Kidney (tissue), 14 donors: ENCODE data around the gene ZNF202. TPM values are rescaled to one million over a fixed set of nuclear protein-coding genes. Genes with fewer than 3 reads are reported as not detected.
"Not testable (repeated sequence)": the region's sequence is repeated elsewhere in the genome, so short reads cannot be mapped to it uniquely, and the experiment has no call there.

ENCODE experiments used
- DNase-seq, 5 donors: peaks; one replicate each; pipeline ENCODE4 v3.0.0-alpha.2; 2013 to 2020
- FAIRE-seq: peaks from 2 replicates; lab custom pipeline; 2012; peaks lifted over from hg19 to GRCh38; lab: Jason Lieb, UNC
- H3K27ac ChIP-seq, 2 donors: one replicate each; pipeline ENCODE4 v1.7.0; 2013; ENCODE audit warnings: low read depth in 2 of 2, low read length in 2 of 2, inconsistent platforms in 1 of 2
- H3K27me3 ChIP-seq: one replicate; pipeline ENCODE4 v1.7.1; 2013; ENCODE audit warnings: low read length, inconsistent platforms; ENCODE audit not compliant: control insufficient read depth, insufficient read depth
- H3K36me3 ChIP-seq, 3 donors: one replicate each; pipeline versions ENCODE4 v1.7.0 to v1.7.1; 2013; ENCODE audit warnings: low read length in 3 of 3, control low read depth in 1 of 3, inconsistent platforms in 1 of 3; ENCODE audit not compliant: insufficient read depth in 3 of 3, control insufficient read depth in 2 of 3
- H3K4me1 ChIP-seq, 3 donors: one replicate each; pipeline versions ENCODE4 v1.7.0 to v1.7.1; 2013; ENCODE audit warnings: low read length in 3 of 3, inconsistent platforms in 1 of 3, low read depth in 1 of 3; ENCODE audit not compliant: control insufficient read depth in 2 of 3, insufficient read depth in 2 of 3
- H3K4me3 ChIP-seq, 3 donors: one replicate each; pipeline versions ENCODE4 v1.7.0 to v1.8.1; 2013; ENCODE audit warnings: low read length in 3 of 3, control low read depth in 1 of 3, inconsistent platforms in 1 of 3
- H3K9ac ChIP-seq, 3 donors: one replicate each; pipeline versions ENCODE4 v1.7.0 to v1.7.1; 2013; ENCODE audit warnings: low read length in 3 of 3, control low read depth in 1 of 3, inconsistent platforms in 1 of 3
- H3K9me3 ChIP-seq, 3 donors: one replicate each; pipeline versions ENCODE4 v1.7.0 to v1.7.1; 2013; ENCODE audit warnings: low read length in 3 of 3, control low read depth in 1 of 3, inconsistent platforms in 1 of 3; ENCODE audit not compliant: control insufficient read depth in 2 of 3, insufficient read depth in 1 of 3
- CTCF ChIP-seq: IDR thresholded peaks from 3 replicates; pipeline ENCODE4 v1.5.1; 2012; ENCODE audit warnings: mild to moderate bottlenecking, moderate library complexity, borderline replicate concordance; ENCODE audit not compliant: insufficient read depth; ENCODE audit errors: extremely low read depth
- intact Hi-C: fragments of 100-400 bp; cut with DNase I; formaldehyde crosslinking; loops from one replicate; pipeline ENCODE4 v1.11.1; 2022
- polyA plus RNA-seq: library from polyadenylated mRNA; stranded (reverse); fragments of 350-450 nt; fragmentation: Illumina TruSeq; extraction: RNeasy Lipid Tissue Mini Kit (QIAGEN cat#74804); gene quantifications from one replicate; pipeline ENCODE4 v1.2.3, GENCODE V29; 2014; ENCODE audit warnings: low read depth, low replicate concordance; ENCODE audit not compliant: insufficient read depth
- total RNA-seq: library from RNA; stranded (reverse); fragmentation: NEBNext Ultra II Directional; extraction: Animal tissue kit (Norgen Biotek cat#: 25700); gene quantifications from one replicate; pipeline ENCODE4 v1.2.1, GENCODE V29; 2021
- donor health status: control.
- donor health status: control.
- donor health status: control.
- donor health status: control.
- donor health status: control.
- donor health status: DM: yes; HTN: yes; CAD: no.
- donor health status: Normal renal cell carcinoma (clear cell type).

The ZNF202 gene
- total and polyA plus RNA-seq, 2 donors from 2014 or later: 4.5 to 9.8 TPM

DNA sequence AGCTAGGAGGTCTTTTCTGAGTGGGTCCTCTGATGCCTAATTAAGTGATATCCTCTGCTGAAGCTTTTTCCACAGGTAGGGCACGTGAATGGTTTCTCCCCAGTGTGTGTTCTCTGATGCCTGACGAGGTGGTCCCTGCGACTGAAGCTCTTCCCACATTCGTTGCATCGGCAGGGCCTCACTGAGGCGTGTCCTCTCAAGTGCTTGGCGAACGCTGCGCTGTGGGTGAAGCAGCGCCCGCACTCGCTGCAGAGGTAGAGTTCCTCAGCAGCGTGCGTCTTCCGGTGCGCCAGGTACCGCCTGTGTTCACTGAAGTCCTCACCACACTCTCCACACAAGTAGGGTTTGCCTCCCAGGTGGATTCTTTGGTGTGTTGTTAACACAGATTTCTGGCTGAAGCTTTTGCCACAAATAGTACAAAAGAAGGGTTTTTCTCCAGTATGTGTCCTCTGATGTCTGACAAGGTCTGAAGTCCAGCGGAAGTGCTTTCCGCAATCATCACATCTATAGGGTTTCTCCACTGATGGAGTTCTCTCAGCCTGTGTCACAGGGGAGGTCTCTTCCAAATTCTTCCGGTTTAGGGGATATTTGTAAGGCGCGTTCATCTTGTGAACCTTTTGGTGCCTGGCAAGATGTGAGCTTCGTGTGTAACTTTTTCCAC is 15.3 kb downstream of the ZNF202 start:
- Histone ChIP-seq H3K4me3 (no peak overlapping the region), H3K36me3 (peaks cover 26 to 51% (median 32%) of the 10 kb centered on the region in 3 donors), H3K27me3 (no peaks in the 10 kb centered on the region), H3K27ac (no peak overlapping the region), H3K4me1 (no peaks in the 10 kb centered on the region), H3K9me3 (no peaks in the 10 kb centered on the region), H3K9ac (no peak overlapping the region)
- FAIRE-seq: no peak
- intact Hi-C loops: no loop called here
- no peak for TF ChIP-seq CTCF
- no peak for DNase-seq

- Histone ChIP-seq H3K36me3 (peaks cover 0 to 2% (median 0%) of the 10 kb centered on the region in 3 donors), H3K4me3 (no peak overlapping the region), H3K27me3 (no peaks in the 10 kb centered on the region), H3K27ac (no peak overlapping the region), H3K4me1 (no peaks in the 10 kb centered on the region), H3K9me3 (no peaks in the 10 kb centered on the region), H3K9ac (no peak overlapping the region)
- intact Hi-C loops: no loop called here
- DNase-seq (no peak), FAIRE-seq (no peak)
- TF ChIP-seq CTCF: no peak
Observed at GRCh38 chr11:123719452-123719851, 22.0 kb downstream of the ZNF202 start.

- no peaks in the 10 kb centered on the region for H3K36me3 ChIP-seq
- H3K9me3 ChIP-seq: no peaks in the 10 kb centered on the region
- H3K27ac ChIP-seq: no peak overlapping the region
- no peak for TF ChIP-seq CTCF
- H3K9ac ChIP-seq: no peak overlapping the region
- no peak for FAIRE-seq
- intact Hi-C loops: no loop called here
- no peak for DNase-seq
- H3K4me3 ChIP-seq: no peak overlapping the region
- H3K4me1 ChIP-seq: no peaks in the 10 kb centered on the region
- no peaks in the 10 kb centered on the region for H3K27me3 ChIP-seq
Observed at GRCh38 chr11:123718469-123718868, 23.0 kb downstream of the ZNF202 start.

GRCh38 chr11:123718063-123718462 is 23.4 kb downstream of the ZNF202 start:
- FAIRE-seq (no peak), DNase-seq (no peak)
- Histone ChIP-seq H3K36me3 (no peaks in the 10 kb centered on the region), H3K27ac (no peak overlapping the region), H3K9ac (no peak overlapping the region), H3K27me3 (no peaks in the 10 kb centered on the region), H3K9me3 (no peaks in the 10 kb centered on the region), H3K4me3 (no peak overlapping the region), H3K4me1 (no peaks in the 10 kb centered on the region)
- intact Hi-C loops: no loop called here
- TF ChIP-seq CTCF: no peak

GRCh38 chr11:123712627-123713026 is 28.8 kb downstream of the ZNF202 start:
- H3K9ac ChIP-seq, H3K4me3 ChIP-seq, H3K4me1 ChIP-seq, DNase-seq, H3K9me3 ChIP-seq, H3K27ac ChIP-seq, intact Hi-C loops, H3K27me3 ChIP-seq, H3K36me3 ChIP-seq, FAIRE-seq: not testable (repeated sequence)
